Mesenchymal stem cell (in vitro differentiated cells and primary cell): ENCODE measurements around the gene GRIK4.
A peak's percentile ranks its signal among the peaks of the same experiment; 100 is the strongest.

Experiments
- DNase-seq: peaks from one replicate; pipeline ENCODE4 v3.0.0-alpha.2; 2013
- H2AFZ ChIP-seq: one replicate; pipeline ENCODE4 v1.6.1; 2013; ENCODE audit warnings: low read depth, mild to moderate bottlenecking, control low read depth, inconsistent platforms, low read length, moderate library complexity
- H2AK5ac ChIP-seq: 2 replicates; pipeline ENCODE4 v1.6.1; 2013; ENCODE audit warnings: low read length, moderate library complexity, mild to moderate bottlenecking, inconsistent platforms; ENCODE audit not compliant: severe bottlenecking
- H2BK120ac ChIP-seq: one replicate; pipeline ENCODE4 v1.6.1; 2013; ENCODE audit warnings: low read depth, mild to moderate bottlenecking, inconsistent platforms, low read length, moderate library complexity
- H2BK12ac ChIP-seq, 2 experiments: one replicate each; pipeline ENCODE4 v1.6.1; 2013; ENCODE audit warnings: inconsistent platforms in 2 of 2, low read length in 2 of 2, mild to moderate bottlenecking in 2 of 2, moderate library complexity in 2 of 2, control low read depth in 1 of 2
- H2BK15ac ChIP-seq: one replicate; pipeline ENCODE4 v1.6.1; 2013; ENCODE audit warnings: mild to moderate bottlenecking, low read depth, inconsistent platforms; ENCODE audit not compliant: poor library complexity, severe bottlenecking
- H2BK5ac ChIP-seq: 2 replicates; pipeline ENCODE4 v1.6.1; 2013; ENCODE audit warnings: low read depth, mild to moderate bottlenecking, low read length, control low read depth, inconsistent platforms; ENCODE audit not compliant: poor library complexity, severe bottlenecking
- H3K14ac ChIP-seq, 2 experiments: one replicate each; pipeline ENCODE4 v1.6.1; 2013; ENCODE audit warnings: inconsistent platforms in 2 of 2, low read length in 2 of 2, control low read depth in 1 of 2, mild to moderate bottlenecking in 1 of 2, moderate library complexity in 1 of 2
- H3K18ac ChIP-seq, 2 experiments: one replicate each; pipeline ENCODE4 v1.6.1; 2013; ENCODE audit warnings: inconsistent platforms in 2 of 2, low read length in 2 of 2, control low read depth in 1 of 2, low read depth in 1 of 2, mild to moderate bottlenecking in 1 of 2
- H3K23ac ChIP-seq, 2 experiments: one replicate each; pipeline ENCODE4 v1.6.1; 2013; ENCODE audit warnings: inconsistent platforms in 2 of 2, low read length in 2 of 2, mild to moderate bottlenecking in 2 of 2, moderate library complexity in 2 of 2, control low read depth in 1 of 2
- H3K27ac ChIP-seq: 2 replicates; pipeline ENCODE4 v1.5.1; 2013; ENCODE audit warnings: mild to moderate bottlenecking, moderate library complexity, low read length, control low read depth, inconsistent platforms; ENCODE audit not compliant: poor library complexity, severe bottlenecking
- H3K27me3 ChIP-seq, 2 experiments: 2 replicates each; pipeline versions ENCODE4 v1.6.1 to v1.7.0; 2013; ENCODE audit warnings: low read length in 2 of 2, mild to moderate bottlenecking in 2 of 2, moderate library complexity in 2 of 2, control low read depth in 1 of 2, inconsistent platforms in 1 of 2; ENCODE audit not compliant: control insufficient read depth in 1 of 2, insufficient read depth in 1 of 2
- H3K36me3 ChIP-seq, 2 experiments: 2 replicates each; pipeline versions ENCODE4 v1.6.1 to v1.7.0; 2013; ENCODE audit warnings: low read length in 2 of 2, control low read depth in 1 of 2, inconsistent platforms in 1 of 2, low read depth in 1 of 2, mild to moderate bottlenecking in 1 of 2; ENCODE audit not compliant: insufficient read depth in 2 of 2, control insufficient read depth in 1 of 2
- H3K4ac ChIP-seq, 2 experiments: one replicate each; pipeline ENCODE4 v1.6.1; 2013; ENCODE audit warnings: inconsistent platforms in 2 of 2, low read length in 2 of 2, mild to moderate bottlenecking in 2 of 2, moderate library complexity in 2 of 2, control low read depth in 1 of 2, low read depth in 1 of 2
- H3K4me1 ChIP-seq: 2 replicates; pipeline ENCODE4 v1.6.1; 2013; ENCODE audit warnings: low read depth, low read length, control low read depth; ENCODE audit not compliant: control insufficient read depth, insufficient read depth
- H3K4me2 ChIP-seq: 2 replicates; pipeline ENCODE4 v1.6.1; 2013; ENCODE audit warnings: low read length, mild to moderate bottlenecking, inconsistent platforms; ENCODE audit not compliant: poor library complexity, severe bottlenecking
- H3K4me3 ChIP-seq, 2 experiments: 2 replicates each; pipeline versions ENCODE4 v1.5.1 to v1.7.0; 2013; ENCODE audit warnings: low read length in 2 of 2, mild to moderate bottlenecking in 2 of 2, control low read depth in 1 of 2, low read depth in 1 of 2; ENCODE audit not compliant: insufficient read depth in 1 of 2
- H3K79me1 ChIP-seq: replicated peaks from 2 replicates; pipeline ENCODE4 v1.6.1; 2013; ENCODE audit warnings: mild to moderate bottlenecking, control low read depth, low read length, inconsistent platforms; ENCODE audit not compliant: poor library complexity, severe bottlenecking
- H3K9ac ChIP-seq: 2 replicates; pipeline ENCODE4 v1.7.0; 2013; ENCODE audit warnings: mild to moderate bottlenecking, low read length, moderate library complexity
- H3K9me3 ChIP-seq: 2 replicates; pipeline ENCODE4 v1.7.0; 2013; ENCODE audit warnings: mild to moderate bottlenecking, low read length; ENCODE audit not compliant: control insufficient read depth
- H4K8ac ChIP-seq: one replicate; pipeline ENCODE4 v1.6.1; 2013; ENCODE audit warnings: inconsistent platforms, mild to moderate bottlenecking, low read length, moderate library complexity
- H4K91ac ChIP-seq: one replicate; pipeline ENCODE4 v1.6.1; 2013; ENCODE audit warnings: mild to moderate bottlenecking, low read length, inconsistent platforms
- WGBS: methylation state at CpG from one replicate; pipeline ENCODE4 v1.1.7; 2013; ENCODE audit warnings: mixed read lengths; 5-methylcytosine and 5-hydroxymethylcytosine counted together

The GRIK4 gene

GRCh38 chr11:120810251-120810650 lies 298.7 kb downstream of the GRIK4 start:
- Histone ChIP-seq H3K4ac (no peak overlapping the region), H3K36me3 (no peaks in the 10 kb centered on the region), H2BK15ac (no peak overlapping the region), H4K91ac (no peak overlapping the region), H3K4me2 (no peak overlapping the region), H2BK5ac (no peak overlapping the region), H3K23ac (no peak overlapping the region), H2AFZ (no peak overlapping the region), H2BK120ac (no peak overlapping the region), H2AK5ac (no peak overlapping the region), H2BK12ac (no peak overlapping the region), H4K8ac (no peak overlapping the region), H3K4me3 (no peak overlapping the region), H3K27me3 (peaks cover 0 to 17% of the 10 kb centered on the region in 2 experiments), H3K9me3 (no peaks in the 10 kb centered on the region), H3K9ac (no peak overlapping the region), H3K18ac (no peak overlapping the region), H3K14ac (no peak overlapping the region), H3K4me1 (peaks cover 30% of the 10 kb centered on the region), H3K79me1 (no peaks in the 10 kb centered on the region), H3K27ac (no peak overlapping the region)
- WGBS, result 68% methylated on average over 2 of the region's 2 CpGs
- DNase-seq, result peak; percentile 10

- no peak overlapping the region for H4K91ac ChIP-seq
- H3K4ac ChIP-seq, result no peak overlapping the region
- DNase-seq, result no peak
- no peaks in the 10 kb centered on the region for H3K79me1 ChIP-seq
- H2BK5ac ChIP-seq, result no peak overlapping the region
- no peak overlapping the region for H2BK120ac ChIP-seq
- no peaks in the 10 kb centered on the region for H3K9me3 ChIP-seq
- H2AFZ ChIP-seq, result no peak overlapping the region
- no peak overlapping the region for H3K4me2 ChIP-seq
- H3K36me3 ChIP-seq, result no peaks in the 10 kb centered on the region
- peaks cover 25% of the 10 kb centered on the region for H3K4me1 ChIP-seq
- no peak overlapping the region for H4K8ac ChIP-seq
- H3K18ac ChIP-seq, result no peak overlapping the region
- 94% methylated on average over 2 of the region's 5 CpGs for WGBS
- peak overlapping the region; percentile 68 for H2AK5ac ChIP-seq
- H3K27me3 ChIP-seq, result peaks cover 6 to 20% of the 10 kb centered on the region in 2 experiments
- no peak overlapping the region for H3K9ac ChIP-seq
- no peak overlapping the region for H3K14ac ChIP-seq
- no peak overlapping the region for H3K27ac ChIP-seq
- no peak overlapping the region for H2BK15ac ChIP-seq
- H3K4me3 ChIP-seq, result no peak overlapping the region
- H3K23ac ChIP-seq, result no peak overlapping the region
- H2BK12ac ChIP-seq, result no peak overlapping the region
Observed at GRCh38 chr11:120811199-120811598, 299.7 kb downstream of the GRIK4 start.

- no peak overlapping the region for H2BK12ac ChIP-seq
- H2BK15ac ChIP-seq, result no peak overlapping the region
- H3K36me3 ChIP-seq, result no peaks in the 10 kb centered on the region
- H3K14ac ChIP-seq, result no peak overlapping the region
- H2AK5ac ChIP-seq, result no peak overlapping the region
- no peak overlapping the region for H3K4me2 ChIP-seq
- H2BK120ac ChIP-seq, result no peak overlapping the region
- H3K18ac ChIP-seq, result no peak overlapping the region
- no peak overlapping the region for H2BK5ac ChIP-seq
- no peak overlapping the region for H4K8ac ChIP-seq
- H3K4ac ChIP-seq, result no peak overlapping the region
- no peak overlapping the region for H3K23ac ChIP-seq
- no peaks in the 10 kb centered on the region for H3K79me1 ChIP-seq
- peaks cover 20% of the 10 kb centered on the region for H3K4me1 ChIP-seq
- no peak overlapping the region for H2AFZ ChIP-seq
- H3K27me3 ChIP-seq, result peaks cover 8 to 25% of the 10 kb centered on the region in 2 experiments
- H3K9me3 ChIP-seq, result no peaks in the 10 kb centered on the region
- H3K4me3 ChIP-seq, result no peak overlapping the region
- no peak overlapping the region for H4K91ac ChIP-seq
- no peak overlapping the region for H3K9ac ChIP-seq
- WGBS, result 75% methylated on average over 5 of the region's 5 CpGs
- no peak for DNase-seq
- H3K27ac ChIP-seq, result no peak overlapping the region
Observed at GRCh38 chr11:120811731-120812130, 300.2 kb downstream of the GRIK4 start.

GRCh38 chr11:120814531-120815318 lies 303.2 kb downstream of the GRIK4 start:
- Histone ChIP-seq H3K9ac (no peak overlapping the region), H2BK120ac (no peak overlapping the region), H3K4me1 (no peaks in the 10 kb centered on the region), H3K27ac (no peak overlapping the region), H3K4me3 (no peak overlapping the region), H3K79me1 (no peaks in the 10 kb centered on the region), H3K4me2 (no peak overlapping the region), H3K9me3 (no peaks in the 10 kb centered on the region), H2BK5ac (no peak overlapping the region), H3K36me3 (no peaks in the 10 kb centered on the region), H2AK5ac (no peak overlapping the region), H3K14ac (no peak overlapping the region), H4K91ac (no peak overlapping the region), H4K8ac (no peak overlapping the region), H3K23ac (no peak overlapping the region), H2BK12ac (no peak overlapping the region), H3K4ac (no peak overlapping the region), H3K27me3 (peaks cover 32 to 55% of the 10 kb centered on the region in 2 experiments), H2BK15ac (no peak overlapping the region), H2AFZ (no peak overlapping the region), H3K18ac (no peak overlapping the region)
- DNase-seq, result no peak
- WGBS, result 76% methylated on average over 17 of the region's 21 CpGs
